PFSK-1 (cell line): Measurements from ENCODE around the gene LRPAP1.

ENCODE experiments used
- FOXP2 ChIP-seq: optimal IDR thresholded peaks from 2 replicates; pipeline ENCODE3; 2011; ENCODE audit warnings: borderline replicate concordance, control low read depth, inconsistent platforms; ENCODE audit not compliant: insufficient read depth; ENCODE audit errors: extremely low read length, extremely low read depth
- POLR2AphosphoS5 ChIP-seq: IDR thresholded peaks from 2 replicates; pipeline ENCODE4 v1.6.1; 2012; ENCODE audit warnings: low read depth, mild to moderate bottlenecking, control low read depth, low read length, moderate library complexity
- REST ChIP-seq, 2 experiments: IDR thresholded peaks; 2 replicates each; pipeline versions ENCODE4 v1.6.1 to v1.8.0; 2011 to 2012; ENCODE audit warnings: low read depth in 2 of 2, low read length in 2 of 2, control low read depth in 1 of 2, inconsistent platforms in 1 of 2, mild to moderate bottlenecking in 1 of 2, moderate library complexity in 1 of 2; ENCODE audit not compliant: insufficient read depth in 1 of 2
- SIN3A ChIP-seq: IDR thresholded peaks from 2 replicates; pipeline ENCODE4 v1.6.1; 2012; ENCODE audit warnings: mild to moderate bottlenecking, low read length, moderate library complexity, borderline replicate concordance; ENCODE audit not compliant: insufficient read depth
- TAF1 ChIP-seq: IDR thresholded peaks from 2 replicates; pipeline ENCODE4 v1.6.1; 2012; ENCODE audit warnings: low read length, control low read depth, borderline replicate concordance; ENCODE audit not compliant: insufficient read depth

The LRPAP1 gene

GRCh38 chr4:3469386-3470243 is 62.6 kb downstream of the LRPAP1 start:
- TF ChIP-seq FOXP2 (no peak), POLR2AphosphoS5 (no peak), SIN3A (no peak), TAF1 (no peak), REST (IDR thresholded peaks at IDR 0.05; ENCODE audit: insufficient read depth in 1 of 2, low read depth in 2 of 2, low read length in 2 of 2) (no peak)

- TF ChIP-seq SIN3A (no peak), FOXP2 (no peak), TAF1 (no peak), REST (IDR thresholded peaks at IDR 0.05; ENCODE audit: insufficient read depth in 1 of 2, low read depth in 2 of 2, low read length in 2 of 2) (no peak)
Measured at GRCh38 chr4:3468804-3469203, 63.4 kb downstream of the LRPAP1 start.

- TF ChIP-seq REST (IDR thresholded peaks at IDR 0.05; ENCODE audit: insufficient read depth in 1 of 2, low read depth in 2 of 2, low read length in 2 of 2) (no peak), FOXP2 (no peak), POLR2AphosphoS5 (no peak), TAF1 (no peak), SIN3A (no peak)
Measured at GRCh38 chr4:3468154-3468553, 64.1 kb downstream of the LRPAP1 start.

- TF ChIP-seq FOXP2: no peak
- no peak for TF ChIP-seq POLR2AphosphoS5
- TF ChIP-seq SIN3A: no peak
- TF ChIP-seq REST (IDR thresholded peaks at IDR 0.05; ENCODE audit: insufficient read depth in 1 of 2, low read depth in 2 of 2, low read length in 2 of 2): no peak
- TF ChIP-seq TAF1: no peak
Measured at GRCh38 chr4:3467601-3468031, 64.6 kb downstream of the LRPAP1 start.
